ENCODE results near the gene GPR42.

- no peak for TF ChIP-seq CTCF (IDR thresholded peaks at IDR 0.05 in 2 of 3, conservative IDR thresholded peaks at IDR 0.05 in 1 of 3; ENCODE audit: control insufficient read depth in 2 of 3, extremely low read depth in 1 of 3, insufficient read depth in 1 of 3, low read depth in 3 of 3, low read length in 3 of 3)
- TF ChIP-seq BCL3 (IDR thresholded peaks at IDR 0.05; ENCODE audit: borderline replicate concordance, insufficient read depth, low read depth, low read length, poor library complexity, severe bottlenecking), result no peak
- TF ChIP-seq POLR2AphosphoS5 (IDR thresholded peaks at IDR 0.05; ENCODE audit: low read length), result no peak
- TF ChIP-seq GABPA (IDR thresholded peaks at IDR 0.05; ENCODE audit: low read depth), result no peak
- no peak for TF ChIP-seq FOXM1 (IDR thresholded peaks at IDR 0.05; ENCODE audit: low read depth, low read length)
- no peak for TF ChIP-seq EP300 (IDR thresholded peaks at IDR 0.05; ENCODE audit: borderline replicate concordance in 1 of 2, control insufficient read depth in 1 of 2, low read depth in 2 of 2, low read length in 2 of 2)
- TF ChIP-seq REST (IDR thresholded peaks at IDR 0.05; ENCODE audit: low read depth, low read length), result no peak
- TF ChIP-seq ATF3 (IDR thresholded peaks at IDR 0.05; ENCODE audit: borderline replicate concordance, extremely low read depth, low read depth, low read length), result no peak
- TF ChIP-seq ZNF384 (IDR thresholded peaks at IDR 0.05; ENCODE audit: borderline replicate concordance, low read depth, low read length), result no peak
- TF ChIP-seq EGR1 (IDR thresholded peaks at IDR 0.05; ENCODE audit: borderline replicate concordance in 1 of 2, low read depth in 2 of 2, low read length in 2 of 2), result no peak
- peak; percentile 44 for TF ChIP-seq POLR2A (IDR thresholded peaks at IDR 0.05; ENCODE audit: low read depth, low read length)
- no peak for TF ChIP-seq POU2F2 (IDR thresholded peaks at IDR 0.05; ENCODE audit: borderline replicate concordance, low read depth, low read length)
- no peak for TF ChIP-seq NFYB (IDR thresholded peaks at IDR 0.05; ENCODE audit: insufficient read depth, low read depth, low read length)
- TF ChIP-seq SRF (IDR thresholded peaks at IDR 0.05; ENCODE audit: low read depth in 2 of 2, low read length in 2 of 2), result no peak
Measured at GRCh38 chr19:35342430-35342829, 28.4 kb upstream of the GPR42 start.

Measured in GM12878 (cell line).